H1 (cell line): ENCODE measurements around the gene CTBP2. TPM values are rescaled to one million over a fixed set of nuclear protein-coding genes. Genes with fewer than 3 reads are reported as not detected.

ENCODE experiments used
- CTCF ChIA-PET: fragments of 300-600 bp; sonication (Branson Sonifier 250); formaldehyde crosslinking; loops from one replicate; lab custom pipeline; 2021; ENCODE audit not compliant: partially characterized antibody; lab: Charles Lee
- POLR2A ChIA-PET: fragments of 300-600 bp; sonication (Branson Sonifier 250); formaldehyde crosslinking; loops from one replicate; lab custom pipeline; 2021; ENCODE audit warnings: inconsistent platforms; ENCODE audit not compliant: partially characterized antibody; lab: Charles Lee
- DNase-seq, 2 experiments: peaks; one replicate each; pipeline versions ENCODE4 v3.0.0 to v3.0.0-alpha.2; 2010 to 2022; ENCODE audit warnings: low spot score in 2 of 2, low read depth in 1 of 2, mixed read lengths in 1 of 2
- FAIRE-seq: peaks from 2 replicates; lab custom pipeline; 2011; peaks lifted over from hg19 to GRCh38; lab: Jason Lieb, UNC
- H2AFZ ChIP-seq: 2 replicates; pipeline ENCODE4 v1.8.1; 2012; ENCODE audit warnings: low read length, inconsistent platforms
- H2AK5ac ChIP-seq: 2 replicates; pipeline ENCODE4 v1.6.1; 2013; ENCODE audit warnings: low read depth, low read length
- H2BK120ac ChIP-seq: replicated peaks from 2 replicates; pipeline ENCODE3; 2013; ENCODE audit warnings: low read depth, low read length, inconsistent platforms
- H2BK12ac ChIP-seq: 2 replicates; pipeline ENCODE4 v1.6.1; 2013; ENCODE audit warnings: low read depth, low read length
- H2BK15ac ChIP-seq: 2 replicates; pipeline ENCODE4 v1.6.1; 2013; ENCODE audit warnings: low read length
- H2BK20ac ChIP-seq: 2 replicates; pipeline ENCODE4 v1.6.1; 2013; ENCODE audit warnings: low read length
- H2BK5ac ChIP-seq: 2 replicates; pipeline ENCODE4 v1.6.1; 2013; ENCODE audit warnings: low read depth, low read length
- H3K14ac ChIP-seq: 2 replicates; pipeline ENCODE4 v1.6.1; 2013; ENCODE audit warnings: inconsistent platforms; ENCODE audit not compliant: insufficient read length
- H3K18ac ChIP-seq: 2 replicates; pipeline ENCODE4 v1.6.1; 2013; ENCODE audit warnings: low read length; ENCODE audit errors: extremely low read depth
- H3K23ac ChIP-seq: 2 replicates; pipeline ENCODE4 v1.6.1; 2013; ENCODE audit warnings: inconsistent platforms; ENCODE audit not compliant: insufficient read length
- H3K23me2 ChIP-seq: 2 replicates; pipeline ENCODE4 v1.6.1; 2013; ENCODE audit warnings: low read depth, low read length
- H3K27ac ChIP-seq: 2 replicates; pipeline ENCODE4 v1.6.1; 2011; ENCODE audit warnings: low read depth, low read length, inconsistent platforms
- H3K27me3 ChIP-seq, 4 experiments: replicated peaks in 1 of 4; 1 replicate in 1 of 4; 2 replicates in 3 of 4; pipeline versions ENCODE4 v1.6.1 to v1.8.1; 2011 to 2013; ENCODE audit warnings: low read length in 3 of 4, mild to moderate bottlenecking in 3 of 4, inconsistent platforms in 2 of 4, mixed read lengths in 2 of 4, moderate library complexity in 1 of 4; ENCODE audit not compliant: control insufficient read depth in 3 of 4, insufficient read depth in 3 of 4; ENCODE audit errors: extremely low read depth in 1 of 4
- H3K36me3 ChIP-seq, 4 experiments: 2 replicates each; pipeline versions ENCODE4 v1.6.1 to v1.8.1; 2011 to 2013; ENCODE audit warnings: mild to moderate bottlenecking in 4 of 4, low read length in 3 of 4, moderate library complexity in 2 of 4, control low read depth in 1 of 4, inconsistent platforms in 1 of 4; ENCODE audit not compliant: insufficient read depth in 4 of 4, control insufficient read depth in 2 of 4
- H3K4ac ChIP-seq: replicated peaks from 2 replicates; pipeline ENCODE3; 2013; ENCODE audit warnings: low read length, low read depth, mixed read lengths, inconsistent platforms; ENCODE audit not compliant: insufficient read length
- H3K4me1 ChIP-seq, 4 experiments: replicated peaks in 1 of 4; 1 replicate in 1 of 4; 2 replicates in 3 of 4; pipeline versions ENCODE4 v1.6.1 to v1.8.1; 2011 to 2013; ENCODE audit warnings: low read length in 3 of 4, inconsistent platforms in 2 of 4, mixed read lengths in 1 of 4; ENCODE audit not compliant: insufficient read depth in 4 of 4, control insufficient read depth in 3 of 4
- H3K4me2 ChIP-seq, 2 experiments: 2 replicates each; pipeline versions ENCODE4 v1.6.1 to v1.8.1; 2011 to 2013; ENCODE audit warnings: low read depth in 2 of 2, low read length in 2 of 2, control low read depth in 1 of 2, inconsistent platforms in 1 of 2, mild to moderate bottlenecking in 1 of 2; ENCODE audit not compliant: insufficient read depth in 1 of 2
- H3K4me3 ChIP-seq, 4 experiments: fragments of 200-600, 300-600 bp in 1 of 4; sonication (generic), shearing (Covaris generic), sonication (Bioruptor Twin) in 1 of 4; 2 replicates each; pipeline versions ENCODE4 v1.5.1 to v1.8.1; 2011 to 2016; ENCODE audit warnings: low read length in 4 of 4, low read depth in 3 of 4, control low read depth in 2 of 4, inconsistent platforms in 2 of 4, mild to moderate bottlenecking in 2 of 4, mixed read lengths in 1 of 4, moderate library complexity in 1 of 4; ENCODE audit not compliant: insufficient read depth in 2 of 4; ENCODE audit errors: extremely low read depth in 1 of 4
- H3K56ac ChIP-seq: replicated peaks from 2 replicates; pipeline ENCODE3; 2013; ENCODE audit warnings: low read depth, mild to moderate bottlenecking, mixed read lengths, low read length, inconsistent platforms; ENCODE audit not compliant: insufficient read length
- H3K79me1 ChIP-seq: 2 replicates; pipeline ENCODE4 v1.6.1; 2013; ENCODE audit warnings: low read depth, low read length, control low read depth
- H3K79me2 ChIP-seq, 2 experiments: 2 replicates each; pipeline versions ENCODE4 v1.6.1 to v1.8.1; 2012 to 2013; ENCODE audit warnings: low read length in 2 of 2, mild to moderate bottlenecking in 2 of 2, inconsistent platforms in 1 of 2; ENCODE audit not compliant: insufficient read depth in 2 of 2, control insufficient read depth in 1 of 2
- H3K9ac ChIP-seq, 4 experiments: replicated peaks in 1 of 4; 1 replicate in 1 of 4; 2 replicates in 3 of 4; pipeline versions ENCODE4 v1.6.1 to v1.8.1; 2011 to 2013; ENCODE audit warnings: low read depth in 3 of 4, low read length in 3 of 4, control low read depth in 2 of 4, mild to moderate bottlenecking in 2 of 4, moderate library complexity in 2 of 4, inconsistent platforms in 1 of 4; ENCODE audit errors: extremely low read depth in 1 of 4
- H3K9me3 ChIP-seq, 2 experiments: 2 replicates each; pipeline versions ENCODE4 v1.6.1 to v1.8.1; 2012 to 2013; ENCODE audit warnings: mild to moderate bottlenecking in 2 of 2, moderate library complexity in 2 of 2, control low read depth in 1 of 2, inconsistent platforms in 1 of 2, low read depth in 1 of 2, low read length in 1 of 2, mixed read lengths in 1 of 2; ENCODE audit not compliant: insufficient read depth in 2 of 2
- H4K20me1 ChIP-seq, 2 experiments: replicated peaks in 1 of 2; 2 replicates each; pipeline versions ENCODE3 to v1.8.1; 2011 to 2013; ENCODE audit warnings: inconsistent platforms in 2 of 2, low read length in 2 of 2, mild to moderate bottlenecking in 1 of 2; ENCODE audit not compliant: insufficient read depth in 2 of 2, control insufficient read depth in 1 of 2
- H4K5ac ChIP-seq: 2 replicates; pipeline ENCODE4 v1.6.1; 2013; ENCODE audit warnings: low read length, low read depth, mixed read lengths, inconsistent platforms; ENCODE audit not compliant: insufficient read length
- H4K8ac ChIP-seq: 2 replicates; pipeline ENCODE4 v1.8.0; 2013; ENCODE audit warnings: mild to moderate bottlenecking, moderate library complexity, low read length, inconsistent platforms; ENCODE audit not compliant: insufficient read depth; ENCODE audit errors: extremely low read depth
- H4K91ac ChIP-seq: replicated peaks from 2 replicates; pipeline ENCODE3; 2013; ENCODE audit warnings: low read length, mixed read lengths, inconsistent platforms; ENCODE audit not compliant: insufficient read length
- SP4 ChIP-seq: IDR thresholded peaks from 2 replicates; pipeline ENCODE4 v1.6.1; 2012; ENCODE audit warnings: low read length, inconsistent platforms
- WGBS, 2 experiments: shearing (Covaris generic) in 1 of 2; methylation state at CpG; one replicate each; pipeline versions ENCODE4 v1.1.6 to v1.1.7; 2013 to 2015; ENCODE audit warnings: low lambda C conversion rate in 2 of 2, mixed read lengths in 2 of 2, inconsistent platforms in 1 of 2, low coverage in 1 of 2, missing lambda C conversion rate in 1 of 2; ENCODE audit not compliant: insufficient replicate concordance in 2 of 2, insufficient coverage in 1 of 2, insufficient read length in 1 of 2; ENCODE audit errors: extremely low coverage in 1 of 2, missing lambda C conversion rate in 1 of 2; 5-methylcytosine and 5-hydroxymethylcytosine counted together
- polyA plus RNA-seq, 7 experiments: library from polyadenylated mRNA; depleted of rRNA in 3 of 7; stranded (reverse) in 5 of 7; unstranded in 2 of 7; fragments of >200 nt in 5 of 7; fragments of 200-250 nt in 2 of 7; gene quantifications; 1 replicate in 5 of 7; 2 replicates in 1 of 7; 4 replicates in 1 of 7; pipeline versions ENCODE4 v1.2.1 to v1.2.3, GENCODE V29; 2011 to 2013; ENCODE audit warnings: missing spikeins in 2 of 7, mixed read lengths in 2 of 7
- total RNA-seq: library from RNA; stranded (reverse); fragmentation: NEBNext Ultra II Directional; extraction: Animal tissue kit (Norgen Biotek cat#: 25700); gene quantifications from 2 replicates; pipeline ENCODE4 v1.2.1, GENCODE V29; 2021
- TF ChIP-seq, protein P1 (sequence below): IDR thresholded peaks from 2 replicates; pipeline ENCODE4 v1.6.1; 2011; ENCODE audit warnings: low read depth, mild to moderate bottlenecking, low read length; ENCODE audit not compliant: insufficient read depth

CTBP2 gene
- total and polyA plus RNA-seq, 2 of the 8 experiments (the other 6 are each of a cell fraction or from before 2014, with no cell fraction given): 208 to 221 TPM

DNA sequence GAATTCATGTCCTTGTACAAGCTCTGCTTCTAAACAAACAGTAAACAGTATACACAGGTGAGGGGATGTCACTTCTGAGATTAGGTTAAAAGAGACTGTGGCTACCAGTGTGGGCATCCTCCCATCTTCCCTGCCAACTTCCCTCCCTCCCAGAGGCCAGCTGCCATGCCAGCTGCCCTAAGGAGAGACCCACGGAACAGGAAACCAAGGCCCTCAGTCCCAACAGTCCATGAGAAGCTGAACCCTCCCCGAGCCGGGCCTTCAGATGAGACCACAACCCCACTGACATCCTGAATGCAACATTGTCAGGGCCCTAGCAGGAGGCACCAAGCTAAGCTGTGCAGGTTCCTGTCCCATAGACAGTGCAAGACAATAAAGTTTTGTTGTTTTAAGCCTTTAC lies 106.1 kb downstream of the CTBP2 start:
- 100% methylated on average over 3 of the region's 3 CpGs; no CpG with 5 or more reads in 1 of the 2 experiments for WGBS, 2 experiments
- no peak overlapping the region for H4K5ac ChIP-seq
- no peak overlapping the region for H3K56ac ChIP-seq
- no peak overlapping the region for H3K27ac ChIP-seq
- no peak overlapping the region for H2AK5ac ChIP-seq
- no peaks in the 10 kb centered on the region for H3K27me3 ChIP-seq
- no peak overlapping the region for H3K4me3 ChIP-seq
- H2BK5ac ChIP-seq: no peak overlapping the region
- no peak overlapping the region for H3K4ac ChIP-seq
- no peak overlapping the region for H2BK20ac ChIP-seq
- no peak overlapping the region for H3K14ac ChIP-seq
- no peak overlapping the region for H4K8ac ChIP-seq
- H3K23me2 ChIP-seq: no peaks in the 10 kb centered on the region
- no peak overlapping the region for H2BK15ac ChIP-seq
- H3K18ac ChIP-seq: no peak overlapping the region
- H4K20me1 ChIP-seq: peaks cover 55 to 63% of the 10 kb centered on the region in 2 experiments
- H4K91ac ChIP-seq: no peak overlapping the region
- no peaks in the 10 kb centered on the region for H3K9me3 ChIP-seq
- no peak overlapping the region for H3K9ac ChIP-seq
- peaks cover 17 to 99% of the 10 kb centered on the region in 2 experiments for H3K79me2 ChIP-seq
- no peak overlapping the region for H3K4me2 ChIP-seq
- peaks cover 0 to 8% (median 2%) of the 10 kb centered on the region in 4 experiments; a peak in 5 of 8 replicates for H3K36me3 ChIP-seq
- H2BK12ac ChIP-seq: no peak overlapping the region
- CTCF ChIA-PET: interaction anchor here (1.3 to 2.3 kb wide), 4 partner anchors 9 to 81 kb away, joined by 4 to 10 read pairs (median 6); no protein-coding TSS in a partner anchor
- TF ChIP-seq SP4: no peak
- TF ChIP-seq, protein P1, sequence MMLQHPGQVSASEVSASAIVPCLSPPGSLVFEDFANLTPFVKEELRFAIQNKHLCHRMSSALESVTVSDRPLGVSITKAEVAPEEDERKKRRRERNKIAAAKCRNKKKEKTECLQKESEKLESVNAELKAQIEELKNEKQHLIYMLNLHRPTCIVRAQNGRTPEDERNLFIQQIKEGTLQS: no peak
- no peak overlapping the region for H3K23ac ChIP-seq
- peaks cover 0 to 31% (median 13%) of the 10 kb centered on the region in 4 experiments; a peak in 6 of 7 replicates for H3K4me1 ChIP-seq
- POLR2A ChIA-PET: interaction anchor here (0.6 to 1.4 kb wide), 3 partner anchors 10 to 136 kb away, joined by 3 to 4 read pairs (median 3); no protein-coding TSS in a partner anchor
- H2AFZ ChIP-seq: no peak overlapping the region
- peaks cover 24% of the 10 kb centered on the region for H3K79me1 ChIP-seq
- FAIRE-seq (no peak), DNase-seq (no peak)
- H2BK120ac ChIP-seq: no peak overlapping the region
